NCI-H2171 treated with DMSO at 0.1 percent for 48 hours (cell line): ENCODE measurements around the gene SLC1A2.

Source experiments
- DNase-seq: peaks from one replicate; lab custom pipeline; 2025; lab: John Stamatoyannopoulos, UW

SLC1A2 gene

DNA sequence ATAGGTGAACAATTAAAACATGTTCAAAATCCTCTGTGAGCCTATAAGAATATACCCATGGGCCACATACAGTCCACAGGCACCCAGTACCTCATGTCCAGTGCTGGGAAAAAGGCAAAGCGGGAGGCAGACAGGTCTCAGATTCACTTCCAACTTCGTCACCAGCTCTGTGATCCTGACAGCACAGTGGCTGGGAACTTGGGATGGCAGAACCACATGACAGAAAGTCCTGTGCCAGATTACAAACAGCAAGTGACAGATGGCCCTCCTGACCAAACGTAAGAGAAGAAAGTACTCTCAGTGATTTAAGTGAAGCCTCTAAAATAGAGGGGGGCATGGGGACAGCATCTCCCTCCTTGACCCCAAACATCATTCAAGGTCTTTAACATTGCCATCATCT, 5.8 kb downstream of the SLC1A2 start:
- no peak for DNase-seq

DNA sequence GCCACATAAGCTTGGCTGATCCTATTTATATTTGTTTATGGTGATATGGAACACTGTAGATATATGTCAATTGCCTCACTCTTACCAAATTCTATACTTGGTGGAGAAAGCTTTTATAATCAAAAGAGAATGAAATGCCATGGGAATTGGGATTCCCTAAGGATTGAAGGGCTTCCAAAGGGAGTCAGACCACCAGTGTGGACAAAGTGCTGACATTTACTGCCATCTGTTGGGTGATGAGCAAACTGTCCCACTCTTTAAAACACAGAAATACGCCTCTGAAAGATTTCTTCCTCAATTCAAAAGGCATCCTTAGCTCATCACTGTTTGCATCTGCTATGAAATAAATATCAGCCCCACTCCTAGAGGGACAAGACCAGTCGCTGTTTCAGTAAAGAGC, 7.1 kb downstream of the SLC1A2 start:
- DNase-seq: peak; percentile 49

DNA sequence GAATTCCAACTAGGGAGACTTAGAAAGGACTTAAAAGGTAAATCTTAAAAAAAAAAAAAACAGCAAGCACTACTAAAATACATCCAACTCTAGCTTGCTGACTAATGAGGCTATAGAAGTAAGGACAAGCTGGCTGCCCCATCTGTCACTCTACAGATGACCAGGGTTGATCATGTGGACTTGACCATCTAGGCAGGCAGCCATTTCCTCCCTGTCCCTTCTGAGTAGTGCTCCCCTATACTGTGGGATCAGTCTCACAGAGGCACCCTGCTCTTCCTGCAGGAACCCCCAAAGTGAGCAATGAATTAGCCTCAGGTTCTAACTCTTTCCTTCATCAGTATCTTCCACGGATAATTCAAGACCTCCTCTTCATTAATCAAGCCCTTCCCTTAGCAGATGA, 12.3 kb downstream of the SLC1A2 start:
- no peak for DNase-seq

DNA sequence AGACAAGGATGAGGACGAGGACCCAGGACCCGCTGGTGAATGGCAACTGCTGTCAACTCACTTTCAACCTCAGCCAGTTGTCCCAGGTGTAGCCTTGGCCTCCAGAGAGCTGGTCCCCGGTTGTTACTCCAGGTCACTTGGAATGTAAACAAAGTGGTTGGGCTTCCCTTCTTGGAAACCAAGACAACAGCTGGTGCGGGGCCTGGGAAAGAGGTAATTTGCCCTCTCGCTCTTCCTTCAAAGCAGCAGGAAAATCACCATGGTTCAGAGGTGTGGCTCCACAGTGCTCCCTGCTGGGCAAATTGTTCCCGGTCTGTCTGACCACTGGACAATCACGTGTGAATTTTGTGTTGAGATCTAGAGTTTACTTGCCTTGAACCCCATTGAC, 15.0 kb downstream of the SLC1A2 start:
- DNase-seq: no peak

DNA sequence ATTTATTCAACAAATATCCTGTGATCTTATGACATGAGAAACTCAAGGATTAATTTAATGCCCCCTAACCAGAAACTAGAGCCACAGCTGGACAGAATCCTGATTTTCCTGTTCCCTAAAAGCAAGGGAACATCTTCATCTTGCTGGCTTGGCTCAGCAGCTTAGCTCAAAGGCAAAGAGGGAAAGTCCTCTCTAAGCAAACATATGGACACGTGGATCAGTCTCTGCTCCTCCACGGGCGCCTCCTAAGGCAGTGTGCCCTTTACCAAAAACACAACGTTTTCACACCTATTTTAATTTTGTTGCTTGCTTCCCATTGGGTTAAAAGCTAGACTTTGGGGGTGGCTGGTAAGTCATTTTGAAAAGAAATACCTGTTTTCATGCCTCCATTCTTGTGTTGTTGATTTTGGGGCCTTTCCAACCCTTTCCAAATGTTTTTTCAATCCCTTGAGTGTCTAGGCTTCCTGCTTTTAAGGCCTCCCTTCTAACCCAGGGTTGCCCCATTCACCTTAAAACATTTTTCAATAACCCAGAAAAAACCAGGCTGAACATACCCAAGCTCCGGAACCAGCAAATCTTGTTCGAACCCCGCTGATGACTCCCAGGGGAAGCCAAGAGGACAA, 15.5 kb downstream of the SLC1A2 start:
- no peak for DNase-seq

DNA sequence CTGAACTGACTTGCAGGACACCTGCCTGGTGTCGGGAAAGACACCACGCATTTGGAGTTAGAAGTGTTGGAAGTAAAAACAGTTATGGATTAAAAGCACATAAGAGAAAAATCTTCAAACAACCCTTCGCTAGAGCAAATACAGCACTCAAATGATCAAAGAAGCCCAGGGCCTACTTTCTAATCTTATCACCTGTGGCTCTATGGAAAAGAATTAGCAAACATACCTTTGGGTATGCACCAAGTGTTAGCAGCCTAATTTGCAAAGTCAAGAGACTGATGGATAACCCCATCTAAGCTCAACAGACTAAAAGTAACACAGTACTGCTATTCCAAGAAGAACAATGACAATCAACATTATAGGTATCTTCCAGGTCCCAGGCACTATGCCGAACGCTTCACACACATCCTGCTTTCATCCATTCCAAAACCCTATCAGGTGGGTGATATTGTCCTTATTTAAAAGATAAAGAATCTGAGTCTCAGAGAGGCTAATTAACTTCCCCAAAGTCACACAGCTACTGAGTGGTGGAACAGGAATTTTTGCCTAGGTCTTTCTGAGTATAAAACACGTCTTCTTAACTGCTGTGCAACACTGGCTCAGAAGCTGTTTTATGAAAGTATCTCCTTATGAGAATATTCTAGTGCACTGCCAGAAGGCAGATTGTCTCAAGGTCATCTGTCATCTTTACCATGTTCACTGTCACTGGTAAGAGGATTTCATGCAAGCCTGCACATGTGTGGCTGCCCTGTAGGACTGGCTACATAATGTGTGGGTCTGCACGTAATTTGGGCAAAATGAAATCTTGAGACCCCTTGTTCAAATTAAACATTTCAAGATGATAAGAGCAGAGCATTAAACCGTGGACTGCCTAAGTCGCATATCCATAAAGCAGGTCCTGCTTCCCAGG, 16.4 kb downstream of the SLC1A2 start:
- no peak for DNase-seq

DNA sequence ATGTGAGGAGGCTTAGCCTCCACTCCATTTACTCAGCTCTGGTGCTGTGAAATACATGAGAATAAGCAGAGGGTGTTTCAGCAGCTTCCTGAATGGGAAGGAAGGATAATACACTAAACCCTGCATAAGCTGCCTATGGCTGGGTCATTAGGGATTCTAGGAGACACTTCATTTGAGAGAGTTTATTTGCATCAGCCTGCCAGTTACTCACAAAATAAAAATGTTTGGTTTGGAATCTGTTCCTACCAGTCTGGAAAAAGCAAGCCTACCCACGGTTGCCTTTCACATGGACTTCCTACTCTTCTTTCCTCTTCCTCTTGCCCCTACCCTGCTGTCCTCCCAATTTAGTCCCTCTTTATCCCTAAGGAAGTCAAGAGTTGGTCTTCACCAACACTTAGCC, 20.5 kb downstream of the SLC1A2 start:
- no peak for DNase-seq

DNA sequence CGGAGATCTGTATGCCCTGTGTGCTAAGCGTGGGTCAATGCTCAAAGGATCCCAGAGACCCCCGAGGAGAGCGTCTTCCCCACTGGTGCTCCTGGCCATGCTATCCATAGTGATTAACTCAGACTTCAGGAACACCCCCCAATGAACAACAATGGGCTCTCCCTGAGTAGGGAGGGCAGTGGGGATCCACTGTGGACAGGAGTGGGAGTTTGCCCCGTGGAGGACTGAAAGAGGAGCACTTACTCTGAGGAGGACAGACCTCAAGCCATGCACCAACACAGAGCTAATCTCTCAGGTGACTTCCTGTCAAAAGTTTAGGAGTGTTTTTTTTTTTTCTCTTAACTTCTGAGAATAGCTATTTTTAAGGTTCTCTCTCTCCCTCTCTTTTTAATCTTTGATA, 24.4 kb downstream of the SLC1A2 start:
- no peak for DNase-seq

DNA sequence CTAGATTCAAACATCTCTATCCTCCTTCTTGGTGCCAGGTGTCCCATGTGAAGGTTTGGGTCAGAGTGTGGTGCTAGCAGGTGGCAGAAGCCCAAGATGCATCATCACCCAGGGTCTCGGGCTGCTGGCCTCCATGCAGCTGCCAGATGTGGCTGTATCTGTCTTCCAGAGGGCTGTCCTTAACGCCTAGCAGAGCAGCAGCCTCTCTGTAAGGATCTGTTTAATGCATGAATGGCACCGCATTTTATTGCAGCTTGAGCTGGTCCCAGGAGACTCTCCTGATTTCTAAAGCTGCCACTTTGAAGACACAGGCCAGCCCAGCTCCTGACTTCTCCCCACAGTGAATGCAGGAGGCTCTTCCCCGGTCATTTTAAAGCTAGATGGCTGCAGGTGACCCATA, 26.3 kb downstream of the SLC1A2 start:
- DNase-seq: peak; percentile 58

DNA sequence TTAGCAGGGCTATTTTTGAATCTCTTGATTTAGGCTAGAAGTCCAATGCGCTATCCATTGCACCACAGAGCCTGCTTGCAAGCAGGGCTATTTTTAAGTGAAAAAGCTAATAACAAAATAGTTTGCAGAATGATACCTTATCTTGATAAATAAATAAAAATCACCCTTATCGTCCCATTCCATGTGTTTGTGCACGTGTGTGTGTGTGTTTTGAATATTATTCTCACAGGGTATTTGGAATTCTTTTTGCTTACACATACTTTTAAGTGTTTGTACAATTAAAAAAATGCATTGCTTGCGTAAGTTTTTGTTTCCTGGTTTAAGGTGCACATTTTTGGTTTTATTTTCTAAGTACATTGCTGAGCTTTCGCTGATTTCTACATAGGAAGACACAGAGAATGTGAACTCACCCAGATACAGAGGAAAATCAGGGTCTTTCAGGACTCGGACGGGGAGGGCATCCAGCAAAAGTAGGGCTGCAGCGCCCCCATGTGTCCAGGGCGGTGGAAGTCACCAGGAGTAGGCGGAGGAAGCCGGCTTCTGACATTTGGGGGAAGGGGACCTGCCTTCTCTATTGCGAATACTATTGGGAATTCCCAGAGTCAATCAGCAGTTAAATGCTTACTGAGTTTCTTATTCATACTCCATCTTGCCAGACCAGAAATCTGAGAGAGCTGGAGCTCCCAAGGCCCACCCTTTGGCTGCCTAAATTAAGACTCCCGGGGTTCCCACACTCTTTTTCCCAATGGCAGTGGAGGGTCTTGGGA, 27.3 kb downstream of the SLC1A2 start:
- peak; percentile 81 for DNase-seq

DNA sequence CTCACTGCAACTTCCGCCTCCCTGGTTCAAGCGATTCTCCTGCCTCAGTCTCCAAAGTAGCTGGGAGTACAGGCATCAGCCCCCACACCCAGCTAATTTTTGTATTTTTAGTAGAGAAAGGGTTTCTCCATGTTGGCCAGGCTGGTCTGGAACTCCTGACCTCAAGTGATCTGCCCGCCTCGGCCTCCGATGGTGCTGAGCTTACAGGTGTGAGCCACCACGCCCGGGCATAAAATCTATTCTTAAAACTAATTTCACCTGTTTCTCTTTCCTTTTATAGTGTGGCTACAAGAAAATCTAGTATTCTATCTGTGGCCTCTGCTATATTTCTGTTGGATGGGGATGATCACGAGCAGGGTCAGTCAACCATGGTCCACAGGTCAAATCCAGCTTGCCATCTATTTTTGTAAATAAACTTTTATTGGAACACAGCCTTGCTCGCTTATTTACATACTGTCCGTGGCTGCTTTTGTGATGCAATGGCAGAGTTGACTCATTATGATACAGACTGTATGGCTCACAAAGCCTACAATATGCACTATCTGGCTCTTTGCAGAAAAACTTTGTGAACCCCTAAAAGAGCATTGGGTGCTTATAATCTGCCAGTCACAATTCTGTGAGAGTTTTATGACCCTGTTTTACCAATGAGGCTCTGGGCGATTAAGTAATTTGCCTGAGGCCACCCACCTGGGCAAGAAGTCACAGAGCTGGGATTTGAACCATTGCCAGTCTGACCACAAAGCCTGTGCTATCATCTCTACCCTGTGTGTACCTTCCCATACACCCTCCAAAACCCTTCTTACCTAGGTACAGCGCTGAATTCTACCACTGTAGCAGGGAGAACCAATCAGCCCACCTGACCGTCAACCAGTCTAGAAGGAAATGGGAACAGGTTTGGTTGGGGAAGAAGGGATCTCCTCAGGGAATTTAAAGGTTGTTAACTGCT, 28.3 kb downstream of the SLC1A2 start:
- DNase-seq: no peak

DNA sequence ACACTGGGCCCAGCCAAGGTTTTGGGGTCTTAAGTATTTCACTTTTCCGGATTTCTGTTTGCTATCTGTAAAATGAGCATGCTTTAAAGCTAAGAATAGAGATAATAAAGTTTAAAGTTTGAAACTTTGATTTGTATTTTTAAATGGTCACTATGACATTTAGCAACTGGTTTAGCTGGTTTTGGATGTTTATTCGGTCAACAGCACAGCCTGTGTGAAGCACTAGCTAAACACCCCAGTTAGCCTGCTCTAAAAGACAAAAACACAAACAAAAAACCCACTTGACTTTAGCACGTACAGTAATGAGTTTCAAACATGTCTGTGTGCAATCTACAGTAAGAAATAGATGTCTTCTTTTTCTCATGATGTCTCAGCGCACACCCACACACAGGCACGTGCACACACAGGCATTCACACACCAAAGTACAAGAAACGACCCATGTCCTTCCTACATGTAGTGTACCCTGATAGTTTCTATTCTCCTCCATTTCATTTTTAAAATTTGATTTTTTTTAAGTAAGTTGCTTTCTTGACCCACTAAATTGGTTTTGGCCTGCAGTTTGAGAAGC, 29.4 kb downstream of the SLC1A2 start:
- no peak for DNase-seq

DNA sequence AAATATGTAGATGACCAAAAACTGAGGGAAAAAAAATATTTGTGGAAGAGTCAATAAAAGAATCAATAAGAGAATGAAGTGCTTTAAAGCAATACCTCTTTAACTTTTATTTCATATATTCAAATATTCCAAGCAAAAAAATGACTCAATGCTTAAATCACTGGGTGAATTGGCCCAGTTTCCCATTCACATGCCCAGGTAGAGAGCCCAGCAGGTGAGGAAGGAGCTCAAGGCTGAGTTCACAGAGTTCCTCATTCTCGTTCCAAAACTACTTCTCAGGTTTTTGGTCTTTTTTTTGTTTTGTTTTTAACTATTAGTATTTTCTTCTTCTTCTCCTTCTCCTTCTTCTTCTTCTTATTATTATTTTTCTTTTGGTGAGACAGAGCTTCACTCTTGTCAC, 30.2 kb downstream of the SLC1A2 start:
- no peak for DNase-seq

DNA sequence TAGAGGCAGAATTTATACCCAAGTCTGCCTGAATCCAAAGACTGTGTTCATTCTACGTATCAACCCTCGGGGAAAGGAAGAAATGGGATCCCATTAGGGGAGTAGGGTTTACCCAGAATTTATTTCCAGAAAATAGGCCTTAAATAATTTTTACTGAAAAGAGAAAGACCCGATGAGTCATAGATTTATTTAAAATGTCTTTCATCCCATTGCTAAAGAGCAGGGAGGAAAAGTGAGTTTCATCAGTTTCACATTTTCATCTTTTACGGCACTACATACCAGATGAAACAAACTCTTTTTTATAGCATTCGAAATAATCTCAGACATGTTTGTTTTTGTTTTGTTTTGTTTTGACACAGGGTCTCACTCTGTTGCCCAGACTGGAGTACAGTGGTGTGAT, 31.3 kb downstream of the SLC1A2 start:
- DNase-seq: no peak

DNA sequence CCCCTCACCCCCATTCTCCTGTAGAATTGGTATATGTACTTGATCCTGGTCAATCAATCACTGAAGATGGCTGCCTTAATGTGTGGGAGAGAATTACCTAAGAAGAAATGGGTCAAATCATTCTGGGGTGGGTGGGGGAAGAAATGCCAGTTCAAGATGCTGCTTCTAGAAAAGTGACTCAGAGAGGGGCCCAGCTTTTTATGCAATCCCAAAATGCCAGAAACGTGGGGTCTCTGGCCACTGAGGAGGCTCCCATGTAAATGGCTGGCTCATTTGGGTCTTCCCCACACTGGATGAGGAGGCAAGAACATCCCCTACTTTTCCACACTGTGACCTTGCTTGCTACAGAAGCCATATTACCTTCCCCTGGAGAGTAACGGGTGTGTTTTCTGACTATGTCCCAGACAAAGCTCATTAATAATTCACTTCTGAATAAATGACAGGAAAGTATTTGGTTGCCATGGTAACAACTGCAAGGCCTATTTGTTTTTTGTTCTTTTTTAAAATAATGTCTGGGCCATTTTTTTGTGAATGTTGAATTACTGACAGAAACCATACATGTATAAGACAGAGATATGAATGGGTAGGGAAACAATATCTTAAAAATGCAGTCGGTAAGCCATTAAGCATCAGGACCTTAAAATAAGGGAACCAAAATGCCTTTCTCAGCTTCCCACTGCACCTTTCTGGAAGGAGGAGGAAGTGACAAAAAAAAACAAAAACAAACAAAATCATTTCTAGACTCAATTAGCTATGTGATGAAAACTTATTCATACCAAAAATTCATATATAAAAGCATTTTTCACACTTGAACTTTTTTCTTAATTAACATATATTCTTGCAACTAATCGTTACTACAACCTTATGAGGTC, 32.0 kb downstream of the SLC1A2 start:
- no peak for DNase-seq

DNA sequence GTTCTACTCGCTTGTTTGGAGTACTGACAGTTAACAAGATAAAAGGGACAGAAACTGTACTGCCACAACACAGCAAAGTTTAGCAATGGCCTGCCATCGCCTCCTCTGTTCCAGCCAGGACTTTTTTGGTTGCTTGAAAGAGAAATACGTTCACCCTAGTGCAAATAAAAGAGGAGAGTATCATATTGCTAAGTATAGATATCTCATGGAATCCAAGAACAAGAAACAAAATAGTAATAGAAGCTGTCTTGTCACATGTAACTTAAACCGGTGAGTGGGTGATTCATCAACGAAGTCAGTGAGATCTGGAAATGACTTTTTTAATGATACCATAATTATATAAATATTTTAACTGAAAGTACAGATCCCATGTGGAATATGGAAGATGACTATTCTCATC, 35.4 kb downstream of the SLC1A2 start:
- no peak for DNase-seq

DNA sequence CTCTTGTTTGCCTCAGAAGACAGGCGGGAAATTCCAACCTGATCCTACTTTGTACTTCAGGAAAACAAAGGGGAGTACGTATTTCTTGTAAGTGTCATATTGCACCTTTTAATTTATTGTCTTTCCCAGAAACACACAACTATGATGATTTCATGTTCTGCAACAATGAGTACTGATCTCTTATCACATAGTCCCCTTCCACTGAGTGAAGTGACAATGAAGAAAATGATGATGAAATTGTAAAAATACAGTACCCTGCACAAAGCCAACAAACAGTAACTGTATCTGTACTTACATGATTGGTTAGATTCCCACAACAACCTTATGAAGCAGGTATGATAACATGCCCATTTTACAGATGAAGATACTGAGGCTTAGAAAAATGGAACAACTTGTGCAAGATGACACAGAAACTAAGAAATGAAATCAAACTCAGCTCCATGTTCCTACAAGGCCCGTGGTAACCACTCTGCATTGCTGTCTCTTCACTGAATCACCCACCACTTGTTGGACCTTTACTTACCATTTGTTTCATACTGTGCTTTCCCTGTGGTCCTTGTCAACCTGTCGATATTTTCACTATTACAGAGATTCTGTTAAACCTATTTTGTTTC, 37.5 kb downstream of the SLC1A2 start:
- no peak for DNase-seq

DNA sequence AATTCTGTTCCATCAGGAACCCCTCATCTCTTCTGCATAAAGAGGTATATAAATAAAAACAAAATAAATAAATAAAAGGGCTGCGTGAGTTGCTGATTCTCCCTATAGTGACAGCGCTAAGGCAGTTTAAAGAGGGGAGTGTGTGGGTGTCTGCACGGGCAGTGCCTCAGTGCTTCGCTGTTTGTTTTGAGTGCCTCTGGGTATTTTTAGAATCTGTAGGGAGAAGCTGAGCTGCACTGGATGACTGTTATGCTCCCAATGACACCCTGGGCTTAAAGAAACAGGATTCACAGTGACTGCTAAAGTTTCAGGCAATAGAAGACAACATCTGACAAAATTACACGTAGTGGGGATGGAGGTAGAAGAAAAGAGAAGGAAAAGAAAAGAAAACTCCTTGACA, 38.8 kb downstream of the SLC1A2 start:
- DNase-seq: no peak

DNA sequence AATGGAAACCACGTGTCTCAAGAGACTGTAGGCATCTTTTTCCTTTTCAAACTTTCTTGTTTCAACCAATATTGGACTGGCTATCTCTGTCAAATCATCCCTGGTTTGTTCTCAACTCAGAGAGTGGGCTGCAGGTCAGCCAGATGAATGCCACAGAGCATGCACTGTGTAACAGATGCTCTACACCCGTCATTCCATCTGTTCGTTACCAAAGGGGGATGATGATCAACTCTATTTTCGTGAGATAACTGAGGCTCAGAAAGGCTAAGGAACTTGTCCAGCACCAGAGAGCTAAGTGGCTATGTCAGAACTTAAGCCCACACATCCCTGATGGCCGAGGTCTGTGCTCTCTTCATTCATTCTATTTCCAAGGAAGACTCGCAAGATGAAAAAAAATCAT, 42.1 kb downstream of the SLC1A2 start:
- DNase-seq: peak; percentile 18

DNA sequence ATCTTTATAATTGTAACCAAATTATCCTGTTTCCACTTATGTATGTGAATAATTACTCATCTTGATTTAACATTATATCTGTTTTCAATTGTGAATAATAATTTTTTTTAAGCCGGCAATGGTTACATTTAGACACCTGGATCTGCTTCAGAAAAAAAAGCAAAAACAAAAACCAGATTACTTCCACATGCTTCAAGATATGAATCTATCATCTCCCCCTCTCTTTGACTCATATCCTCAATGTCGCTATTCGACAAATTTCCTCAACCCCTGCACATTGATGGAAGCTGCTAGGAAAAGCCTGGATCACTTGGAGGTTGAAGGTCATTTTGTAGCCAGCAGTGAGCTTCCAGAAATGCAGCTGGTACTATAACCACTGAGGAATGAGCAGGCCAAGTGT, 42.7 kb downstream of the SLC1A2 start:
- DNase-seq: no peak
